Neural progenitor cell (in vitro differentiated cells): Measurements from ENCODE around the gene KANSL3.

Experiments used
- EZH2 ChIP-seq: fragments of 200-600 bp; sonication (generic); IDR thresholded peaks from 2 replicates; pipeline ENCODE4 v1.6.1; 2017; ENCODE audit warnings: antibody characterized with exemption, mild to moderate bottlenecking, moderate library complexity
- EZH2phosphoT487 ChIP-seq: fragments of 200-600 bp; sonication (generic); IDR thresholded peaks from 2 replicates; pipeline ENCODE4 v1.6.1; 2017; ENCODE audit warnings: antibody characterized with exemption
- TF ChIP-seq, protein P1 (sequence below): fragments of 200-600 bp; sonication (generic); IDR thresholded peaks from 2 replicates; pipeline ENCODE4 v1.5.1; 2017; ENCODE audit warnings: antibody characterized with exemption, mild to moderate bottlenecking

DNA sequence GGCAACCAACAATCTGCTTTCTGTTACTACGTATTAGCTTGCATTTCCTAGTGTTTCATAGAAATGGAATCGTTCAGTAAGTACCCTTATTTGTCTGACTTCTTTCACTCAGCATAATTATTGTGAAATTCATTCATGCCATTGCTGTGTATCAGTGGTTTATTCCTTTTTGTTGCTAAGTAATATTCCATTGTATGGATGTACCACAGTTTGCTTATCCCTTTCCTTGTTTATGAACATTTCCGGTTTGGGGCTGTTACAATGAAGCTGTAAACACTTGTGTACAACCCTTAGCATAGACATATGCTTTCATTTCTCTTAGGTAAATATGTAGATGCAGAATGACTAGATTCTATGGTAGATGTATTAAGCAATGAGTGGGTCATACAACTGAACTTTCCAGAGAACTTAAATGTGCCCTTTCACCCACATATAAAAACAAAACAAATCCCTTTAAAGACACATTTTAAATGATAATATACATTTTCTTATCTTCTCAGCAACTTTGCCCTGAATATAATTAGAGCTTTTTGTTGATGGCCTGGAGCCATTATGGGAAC lies 26.3 kb upstream of the KANSL3 start:
- TF ChIP-seq, protein P1, sequence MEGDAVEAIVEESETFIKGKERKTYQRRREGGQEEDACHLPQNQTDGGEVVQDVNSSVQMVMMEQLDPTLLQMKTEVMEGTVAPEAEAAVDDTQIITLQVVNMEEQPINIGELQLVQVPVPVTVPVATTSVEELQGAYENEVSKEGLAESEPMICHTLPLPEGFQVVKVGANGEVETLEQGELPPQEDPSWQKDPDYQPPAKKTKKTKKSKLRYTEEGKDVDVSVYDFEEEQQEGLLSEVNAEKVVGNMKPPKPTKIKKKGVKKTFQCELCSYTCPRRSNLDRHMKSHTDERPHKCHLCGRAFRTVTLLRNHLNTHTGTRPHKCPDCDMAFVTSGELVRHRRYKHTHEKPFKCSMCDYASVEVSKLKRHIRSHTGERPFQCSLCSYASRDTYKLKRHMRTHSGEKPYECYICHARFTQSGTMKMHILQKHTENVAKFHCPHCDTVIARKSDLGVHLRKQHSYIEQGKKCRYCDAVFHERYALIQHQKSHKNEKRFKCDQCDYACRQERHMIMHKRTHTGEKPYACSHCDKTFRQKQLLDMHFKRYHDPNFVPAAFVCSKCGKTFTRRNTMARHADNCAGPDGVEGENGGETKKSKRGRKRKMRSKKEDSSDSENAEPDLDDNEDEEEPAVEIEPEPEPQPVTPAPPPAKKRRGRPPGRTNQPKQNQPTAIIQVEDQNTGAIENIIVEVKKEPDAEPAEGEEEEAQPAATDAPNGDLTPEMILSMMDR, result no peak
- TF ChIP-seq EZH2 (no peak), EZH2phosphoT487 (no peak)
